SK-N-SH (cell line): Measurements from ENCODE around the gene RAPGEF3.

Source experiments
- CTCF ChIP-seq: fragments of 200-600 bp; sonication (generic); IDR thresholded peaks from 2 replicates; pipeline ENCODE4 v1.6.1; 2017; ENCODE audit warnings: antibody characterized with exemption, mild to moderate bottlenecking, moderate library complexity
- EZH2phosphoT487 ChIP-seq: fragments of 200-600 bp; sonication (generic); IDR thresholded peaks from 2 replicates; pipeline ENCODE4 v1.6.1; 2017; ENCODE audit warnings: low read depth, mixed run types, mild to moderate bottlenecking, antibody characterized with exemption, moderate library complexity, borderline replicate concordance
- FOSL2 ChIP-seq: IDR thresholded peaks from 2 replicates; pipeline ENCODE4 v1.4.0; 2012; ENCODE audit warnings: low read depth, mild to moderate bottlenecking, moderate library complexity, borderline replicate concordance
- IRF3 ChIP-seq: fragments of 150-350 bp; IDR thresholded peaks from 2 replicates; pipeline ENCODE4 v1.6.1; 2016; ENCODE audit warnings: mild to moderate bottlenecking, low read depth, low read length
- MAX ChIP-seq: IDR thresholded peaks from 2 replicates; pipeline ENCODE4 v1.4.0; 2012; ENCODE audit warnings: low read depth
- MXI1 ChIP-seq: IDR thresholded peaks from 2 replicates; pipeline ENCODE4 v1.6.1; 2012; ENCODE audit warnings: mild to moderate bottlenecking, low read depth, low read length, improper control_type of control experiment
- USF2 ChIP-seq: fragments of 150-350 bp; IDR thresholded peaks from 2 replicates; pipeline ENCODE4 v1.6.1; 2017; ENCODE audit warnings: antibody characterized with exemption, low read length, low read depth, borderline replicate concordance

GRCh38 chr12:47758584-47758833 is 171 bp downstream of the RAPGEF3 start:
- TF ChIP-seq IRF3 (no peak), FOSL2 (no peak), MAX (no peak), CTCF (no peak), USF2 (no peak), EZH2phosphoT487 (no peak), MXI1 (no peak)
